Caco-2 (cell line): ENCODE data around the gene NFASC. TPM values are rescaled to one million over a fixed set of nuclear protein-coding genes. Genes with fewer than 3 reads are reported as not detected.

ENCODE experiments used
- BruUV-seq: library from RNA; stranded (reverse); fragments of 400-500 nt; replicated peaks from 2 replicates; lab custom pipeline; 2021; lab: Mats Ljungman, UMichigan
- CTCF ChIA-PET: fragments of 300-600 bp; sonication (Branson Sonifier 250); formaldehyde crosslinking; loops from one replicate; lab custom pipeline; 2022; ENCODE audit warnings: antibody characterized with exemption; lab: Charles Lee
- POLR2A ChIA-PET: fragments of 300-600 bp; sonication (Branson Sonifier 250); formaldehyde crosslinking; loops from one replicate; lab custom pipeline; 2022; ENCODE audit warnings: antibody characterized with exemption; lab: Charles Lee
- DNase-seq, 2 experiments: peaks; one replicate each; pipeline versions ENCODE4 v3.0.0 to v3.0.0-alpha.2; 2020 to 2022
- H3K27me3 ChIP-seq: replicated peaks from 2 replicates; pipeline ENCODE4 v1.6.0; 2011; ENCODE audit warnings: low read length; ENCODE audit not compliant: control insufficient read depth, insufficient read depth
- H3K36me3 ChIP-seq: 2 replicates; pipeline ENCODE4 v1.5.1; 2011; ENCODE audit warnings: low read length; ENCODE audit not compliant: control insufficient read depth, insufficient read depth
- H3K4me1 ChIP-seq: fragments of 250-450 bp; sonication (Bioruptor Pico); 2 replicates; pipeline ENCODE4 v1.5.1; 2020; ENCODE audit warnings: mild to moderate bottlenecking
- H3K4me3 ChIP-seq: 2 replicates; pipeline ENCODE4 v1.5.1; 2011; ENCODE audit warnings: low read depth, mild to moderate bottlenecking, control low read depth, low read length
- H3K9me3 ChIP-seq: fragments of 250-450 bp; sonication (Bioruptor Pico); 2 replicates; pipeline ENCODE4 v1.5.1; 2020; ENCODE audit warnings: mild to moderate bottlenecking, moderate library complexity
- H3K27ac Mint-ChIP-seq: one replicate; pipeline ENCODE4 v1.8.0; 2022; ENCODE audit warnings: mixed read lengths; ENCODE audit not compliant: unreplicated experiment
- H3K27me3 Mint-ChIP-seq: one replicate; pipeline ENCODE4 v1.8.0; 2022; ENCODE audit warnings: mixed read lengths; ENCODE audit not compliant: insufficient read depth, unreplicated experiment
- H3K36me3 Mint-ChIP-seq: one replicate; pipeline ENCODE4 v1.8.0; 2022; ENCODE audit warnings: mild to moderate bottlenecking, mixed read lengths; ENCODE audit not compliant: insufficient read depth, unreplicated experiment
- H3K4me1 Mint-ChIP-seq: one replicate; pipeline ENCODE4 v1.8.0; 2022; ENCODE audit warnings: low read depth, mixed read lengths; ENCODE audit not compliant: unreplicated experiment
- H3K4me3 Mint-ChIP-seq: one replicate; pipeline ENCODE4 v1.8.0; 2022; ENCODE audit warnings: mild to moderate bottlenecking, moderate library complexity, mixed read lengths; ENCODE audit not compliant: unreplicated experiment
- H3K9me3 Mint-ChIP-seq: one replicate; pipeline ENCODE4 v1.8.0; 2022; ENCODE audit warnings: mixed read lengths; ENCODE audit not compliant: unreplicated experiment
- intact Hi-C: fragments of 100-400 bp; cut with micrococcal nuclease; formaldehyde crosslinking; loops from one replicate; pipeline ENCODE4 v1.10.0; 2022; ENCODE audit not compliant: unreplicated experiment
- total RNA-seq: library from RNA; stranded (reverse); gene quantifications from 2 replicates; pipeline ENCODE4 v1.2.3, GENCODE V29; 2022
- TF ChIP-seq, protein P1 (sequence below), 2 experiments: fragments of 200-600 bp in 1 of 2; IDR thresholded peaks; 1 replicate in 1 of 2; 2 replicates in 1 of 2; pipeline versions ENCODE4 v1.5.1 to v1.8.0; 2011 to 2022; ENCODE audit warnings: antibody characterized with exemption in 1 of 2, control low read depth in 1 of 2, inconsistent platforms in 1 of 2, low read depth in 1 of 2, low read length in 1 of 2, mild to moderate bottlenecking in 1 of 2, moderate library complexity in 1 of 2; ENCODE audit not compliant: insufficient read depth in 1 of 2, severe bottlenecking in 1 of 2, unreplicated experiment in 1 of 2

The NFASC gene
- total RNA-seq, 1 experiment from 2014 or later = 1.3 TPM

DNA sequence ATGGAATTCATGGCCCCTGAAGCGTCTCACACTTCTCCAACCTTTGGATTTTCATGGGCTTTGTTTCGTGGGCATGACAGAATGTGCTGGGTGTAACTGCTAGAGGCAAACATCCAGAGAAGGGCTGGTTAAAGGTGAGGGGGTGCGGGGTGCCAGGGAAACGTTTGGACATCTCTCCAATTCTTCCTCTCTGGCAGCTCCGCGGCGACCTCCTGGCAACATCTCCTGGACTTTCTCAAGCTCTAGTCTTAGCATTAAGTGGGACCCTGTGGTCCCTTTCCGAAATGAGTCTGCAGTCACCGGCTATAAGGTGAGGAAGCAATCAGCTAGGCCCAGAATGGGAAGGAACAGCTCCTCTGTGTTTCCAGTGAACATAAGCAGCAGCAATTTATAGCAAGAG, 201.6 kb downstream of the NFASC start:
- DNase-seq = no peak
- intact Hi-C loops = no loop called here
- Histone ChIP-seq H3K9me3 (no peaks in the 10 kb centered on the region), H3K4me3 (no peak overlapping the region), H3K4me1 (peaks cover 7% of the 10 kb centered on the region; the same call in 1 of the 2 replicates), H3K36me3 (no peaks in the 10 kb centered on the region), H3K27me3 (no peaks in the 10 kb centered on the region)
- Mint-ChIP-seq H3K27me3 (no peaks in the 10 kb centered on the region), H3K4me1 (no peaks in the 10 kb centered on the region), H3K36me3 (no peaks in the 10 kb centered on the region), H3K9me3 (no peaks in the 10 kb centered on the region), H3K4me3 (no peak overlapping the region), H3K27ac (no peak overlapping the region)
- POLR2A ChIA-PET = no interaction called here
- TF ChIP-seq, protein P1, sequence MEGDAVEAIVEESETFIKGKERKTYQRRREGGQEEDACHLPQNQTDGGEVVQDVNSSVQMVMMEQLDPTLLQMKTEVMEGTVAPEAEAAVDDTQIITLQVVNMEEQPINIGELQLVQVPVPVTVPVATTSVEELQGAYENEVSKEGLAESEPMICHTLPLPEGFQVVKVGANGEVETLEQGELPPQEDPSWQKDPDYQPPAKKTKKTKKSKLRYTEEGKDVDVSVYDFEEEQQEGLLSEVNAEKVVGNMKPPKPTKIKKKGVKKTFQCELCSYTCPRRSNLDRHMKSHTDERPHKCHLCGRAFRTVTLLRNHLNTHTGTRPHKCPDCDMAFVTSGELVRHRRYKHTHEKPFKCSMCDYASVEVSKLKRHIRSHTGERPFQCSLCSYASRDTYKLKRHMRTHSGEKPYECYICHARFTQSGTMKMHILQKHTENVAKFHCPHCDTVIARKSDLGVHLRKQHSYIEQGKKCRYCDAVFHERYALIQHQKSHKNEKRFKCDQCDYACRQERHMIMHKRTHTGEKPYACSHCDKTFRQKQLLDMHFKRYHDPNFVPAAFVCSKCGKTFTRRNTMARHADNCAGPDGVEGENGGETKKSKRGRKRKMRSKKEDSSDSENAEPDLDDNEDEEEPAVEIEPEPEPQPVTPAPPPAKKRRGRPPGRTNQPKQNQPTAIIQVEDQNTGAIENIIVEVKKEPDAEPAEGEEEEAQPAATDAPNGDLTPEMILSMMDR (IDR thresholded peaks at IDR 0.05; ENCODE audit: insufficient read depth in 1 of 2, low read depth in 1 of 2, low read length in 1 of 2, severe bottlenecking in 1 of 2, unreplicated experiment in 1 of 2) = no peak
- CTCF ChIA-PET = interaction anchor here (3.5 kb wide), 1 partner anchor 11 kb away, joined by 13 read pairs; no protein-coding TSS in a partner anchor
- no TSS peak for BruUV-seq

Other genes with a start within 250 kb of the NFASC start
- not detected in 2 replicates for gene LRRN2, start 185.1 kb upstream of the NFASC start, total RNA-seq
- gene CNTN2, start 172.3 kb downstream of the NFASC start, total RNA-seq = not detected in 2 replicates
- gene TMEM81, start 213.6 kb downstream of the NFASC start, total RNA-seq = 3.3 and 4.3 TPM in 2 replicates